MM.1S (cell line): Measurements from ENCODE around the gene NRG3.

Source experiments
- EZH2 ChIP-seq: fragments of 300-600 bp; sonication (generic); optimal IDR thresholded peaks from 2 replicates; pipeline ENCODE3; 2017; ENCODE audit warnings: low read depth, mild to moderate bottlenecking, antibody characterized with exemption, low read length, mixed read lengths
- EZH2phosphoT487 ChIP-seq: fragments of 300-600 bp; sonication (generic); IDR thresholded peaks from 2 replicates; pipeline ENCODE4 v1.6.1; 2018; ENCODE audit warnings: antibody characterized with exemption, low read length
- TF ChIP-seq, protein P1 (sequence below): fragments of 300-600 bp; sonication (generic); IDR thresholded peaks from 2 replicates; pipeline ENCODE4 v1.5.1; 2016; ENCODE audit warnings: antibody characterized with exemption, low read length, mixed read lengths

DNA sequence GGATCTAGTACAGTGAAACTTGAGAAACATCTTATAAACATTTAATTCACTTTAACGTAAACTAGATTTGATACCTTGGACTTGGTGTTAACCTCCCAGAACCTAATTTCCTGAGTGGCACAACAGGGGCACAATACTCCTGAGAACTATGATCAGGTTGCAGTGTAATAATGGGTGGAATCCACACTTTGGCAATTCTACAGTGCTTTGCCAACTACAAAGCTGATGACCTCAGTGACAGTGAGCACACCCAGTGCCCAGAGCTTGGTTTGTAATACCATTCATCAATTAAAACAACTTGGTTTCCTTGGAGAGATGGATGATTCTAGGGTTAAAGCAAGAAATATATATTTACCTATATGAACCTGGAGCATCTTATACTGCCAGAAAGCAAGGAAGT is 379.2 kb downstream of the NRG3 start:
- TF ChIP-seq EZH2phosphoT487 (no peak), EZH2 (no peak)
- TF ChIP-seq, protein P1, sequence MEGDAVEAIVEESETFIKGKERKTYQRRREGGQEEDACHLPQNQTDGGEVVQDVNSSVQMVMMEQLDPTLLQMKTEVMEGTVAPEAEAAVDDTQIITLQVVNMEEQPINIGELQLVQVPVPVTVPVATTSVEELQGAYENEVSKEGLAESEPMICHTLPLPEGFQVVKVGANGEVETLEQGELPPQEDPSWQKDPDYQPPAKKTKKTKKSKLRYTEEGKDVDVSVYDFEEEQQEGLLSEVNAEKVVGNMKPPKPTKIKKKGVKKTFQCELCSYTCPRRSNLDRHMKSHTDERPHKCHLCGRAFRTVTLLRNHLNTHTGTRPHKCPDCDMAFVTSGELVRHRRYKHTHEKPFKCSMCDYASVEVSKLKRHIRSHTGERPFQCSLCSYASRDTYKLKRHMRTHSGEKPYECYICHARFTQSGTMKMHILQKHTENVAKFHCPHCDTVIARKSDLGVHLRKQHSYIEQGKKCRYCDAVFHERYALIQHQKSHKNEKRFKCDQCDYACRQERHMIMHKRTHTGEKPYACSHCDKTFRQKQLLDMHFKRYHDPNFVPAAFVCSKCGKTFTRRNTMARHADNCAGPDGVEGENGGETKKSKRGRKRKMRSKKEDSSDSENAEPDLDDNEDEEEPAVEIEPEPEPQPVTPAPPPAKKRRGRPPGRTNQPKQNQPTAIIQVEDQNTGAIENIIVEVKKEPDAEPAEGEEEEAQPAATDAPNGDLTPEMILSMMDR = no peak
